Measurements from ENCODE around the gene MED1. TPM values are rescaled to one million over a fixed set of nuclear protein-coding genes. Genes with fewer than 3 reads are reported as not detected.
A peak's percentile ranks its signal among the peaks of the same experiment; 100 is the strongest.
"Not testable (repeated sequence)": the region's sequence is repeated elsewhere in the genome, so short reads cannot be mapped to it uniquely, and the experiment has no call there.

Gene MED1
- polyA plus RNA-seq, 1 of the 3 experiments (the other 2 are of a cell fraction) = 12.3 TPM

DNA sequence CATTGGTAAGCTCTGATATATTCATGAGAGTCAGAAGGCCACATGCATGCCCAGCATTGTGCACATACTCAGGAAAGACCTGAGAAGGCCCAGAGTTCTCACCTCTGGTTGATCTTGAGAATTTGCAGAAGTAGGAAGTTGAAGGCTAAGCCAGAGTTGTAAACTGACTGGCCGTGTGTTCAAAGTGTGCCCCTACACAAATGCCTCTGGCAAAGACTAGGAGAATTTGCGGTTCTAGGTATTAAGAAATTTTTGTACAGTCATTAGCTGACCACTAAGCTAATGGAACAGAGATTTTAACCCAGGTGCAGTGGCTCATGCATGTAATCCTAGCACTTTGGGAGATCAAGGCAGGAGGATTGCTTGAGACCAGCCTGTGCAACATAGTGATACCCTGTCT lies 74.6 kb downstream of the MED1 start:
- WGBS (ENCODE audit: low lambda C conversion rate) = 90% methylated on average over 2 of the region's 2 CpGs
- no peak for TF ChIP-seq RCOR1 (IDR thresholded peaks at IDR 0.05; ENCODE audit: low read length)
- no peak for TF ChIP-seq SMC3 (IDR thresholded peaks at IDR 0.05; ENCODE audit: low read depth, low read length)
- no peak for TF ChIP-seq TAF1 (IDR thresholded peaks at IDR 0.05; ENCODE audit: borderline replicate concordance, low read depth, low read length)
- TF ChIP-seq, protein P1, sequence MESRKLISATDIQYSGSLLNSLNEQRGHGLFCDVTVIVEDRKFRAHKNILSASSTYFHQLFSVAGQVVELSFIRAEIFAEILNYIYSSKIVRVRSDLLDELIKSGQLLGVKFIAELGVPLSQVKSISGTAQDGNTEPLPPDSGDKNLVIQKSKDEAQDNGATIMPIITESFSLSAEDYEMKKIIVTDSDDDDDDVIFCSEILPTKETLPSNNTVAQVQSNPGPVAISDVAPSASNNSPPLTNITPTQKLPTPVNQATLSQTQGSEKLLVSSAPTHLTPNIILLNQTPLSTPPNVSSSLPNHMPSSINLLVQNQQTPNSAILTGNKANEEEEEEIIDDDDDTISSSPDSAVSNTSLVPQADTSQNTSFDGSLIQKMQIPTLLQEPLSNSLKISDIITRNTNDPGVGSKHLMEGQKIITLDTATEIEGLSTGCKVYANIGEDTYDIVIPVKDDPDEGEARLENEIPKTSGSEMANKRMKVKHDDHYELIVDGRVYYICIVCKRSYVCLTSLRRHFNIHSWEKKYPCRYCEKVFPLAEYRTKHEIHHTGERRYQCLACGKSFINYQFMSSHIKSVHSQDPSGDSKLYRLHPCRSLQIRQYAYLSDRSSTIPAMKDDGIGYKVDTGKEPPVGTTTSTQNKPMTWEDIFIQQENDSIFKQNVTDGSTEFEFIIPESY (IDR thresholded peaks at IDR 0.05; ENCODE audit: borderline replicate concordance, low read depth) = no peak
- TF ChIP-seq POLR2AphosphoS5 (IDR thresholded peaks at IDR 0.05; ENCODE audit: low read depth, low read length) = no peak
- no peak for TF ChIP-seq TEAD4 (IDR thresholded peaks at IDR 0.05; ENCODE audit: borderline replicate concordance, insufficient read depth)
- no peak for TF ChIP-seq FOSL2 (IDR thresholded peaks at IDR 0.05; ENCODE audit: borderline replicate concordance, low read depth)
- TF ChIP-seq, protein P2, sequence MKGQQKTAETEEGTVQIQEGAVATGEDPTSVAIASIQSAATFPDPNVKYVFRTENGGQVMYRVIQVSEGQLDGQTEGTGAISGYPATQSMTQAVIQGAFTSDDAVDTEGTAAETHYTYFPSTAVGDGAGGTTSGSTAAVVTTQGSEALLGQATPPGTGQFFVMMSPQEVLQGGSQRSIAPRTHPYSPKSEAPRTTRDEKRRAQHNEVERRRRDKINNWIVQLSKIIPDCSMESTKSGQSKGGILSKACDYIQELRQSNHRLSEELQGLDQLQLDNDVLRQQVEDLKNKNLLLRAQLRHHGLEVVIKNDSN (IDR thresholded peaks at IDR 0.05; ENCODE audit: borderline replicate concordance, low read depth) = no peak
- ChIA-PET POLR2A (no interaction called here), CTCF (interaction anchor here (0.8 kb wide), 1 partner anchor 10 kb away, joined by 3 read pairs; no protein-coding TSS in a partner anchor)
- Histone ChIP-seq H3K79me2 (ENCODE audit: insufficient read depth) (peaks cover 9% of the 10 kb centered on the region; the same call in 1 of the 2 replicates), H3K36me3 (replicated peaks in 1 of 2; ENCODE audit: control insufficient read depth in 1 of 2, insufficient read depth in 2 of 2, low read length in 1 of 2) (no peaks in the 10 kb centered on the region), H3K4me2 (no peak overlapping the region), H4K20me1 (ENCODE audit: insufficient read depth) (peaks cover 6% of the 10 kb centered on the region; the same call in 1 of the 2 replicates), H3K27ac (ENCODE audit: low read depth in 2 of 2, low read length in 1 of 2) (no peak overlapping the region), H3K4me3 (ENCODE audit: low read depth in 2 of 2, low read length in 1 of 2) (no peak overlapping the region), H3K4me1 (ENCODE audit: control insufficient read depth in 1 of 2, insufficient read depth in 2 of 2, low read depth in 1 of 2, low read length in 1 of 2) (no peaks in the 10 kb centered on the region), H3K9me2 (no peaks in the 10 kb centered on the region), H3K9me3 (no peaks in the 10 kb centered on the region), H3K9ac (no peak overlapping the region), H3F3A (replicated peaks; ENCODE audit: insufficient read depth) (peaks cover 6% of the 10 kb centered on the region), H2AFZ (ENCODE audit: low read depth) (no peak overlapping the region), H3K27me3 (ENCODE audit: insufficient read depth) (no peaks in the 10 kb centered on the region)
- no peak for DNase-seq

DNA sequence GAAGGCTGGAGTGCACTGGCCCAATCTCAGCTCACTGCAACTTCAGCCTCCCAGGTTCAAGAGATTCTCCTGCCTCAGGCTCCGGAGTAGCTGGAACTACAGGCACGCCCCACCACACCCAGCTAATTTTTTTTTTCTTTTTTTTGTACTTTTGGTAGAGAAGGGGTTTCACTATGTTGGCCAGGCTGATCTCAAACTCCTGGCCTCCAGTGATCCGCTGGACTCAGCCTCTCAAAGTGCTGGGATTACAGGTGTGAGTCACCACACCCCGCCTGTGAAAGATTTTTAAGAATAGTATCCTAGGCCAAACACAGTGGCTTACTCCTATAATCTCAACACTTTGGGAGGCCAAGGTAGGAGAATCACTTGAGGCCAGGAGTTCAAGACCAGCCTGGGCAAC lies 83.3 kb downstream of the MED1 start:
- H2AFZ ChIP-seq (ENCODE audit: low read depth); H3K4me3 ChIP-seq (ENCODE audit: low read depth in 2 of 2, low read length in 1 of 2); H3K79me2 ChIP-seq (ENCODE audit: insufficient read depth); H3K4me1 ChIP-seq (ENCODE audit: control insufficient read depth in 1 of 2, insufficient read depth in 2 of 2, low read depth in 1 of 2, low read length in 1 of 2); H3K9me3 ChIP-seq; H3K27ac ChIP-seq (ENCODE audit: low read depth in 2 of 2, low read length in 1 of 2); H3K4me2 ChIP-seq; H3K27me3 ChIP-seq (ENCODE audit: insufficient read depth); DNase-seq; H3F3A ChIP-seq (replicated peaks; ENCODE audit: insufficient read depth); H4K20me1 ChIP-seq (ENCODE audit: insufficient read depth); POLR2A ChIA-PET; H3K9me2 ChIP-seq; H3K9ac ChIP-seq; H3K36me3 ChIP-seq (replicated peaks in 1 of 2; ENCODE audit: control insufficient read depth in 1 of 2, insufficient read depth in 2 of 2, low read length in 1 of 2): not testable (repeated sequence)
- CTCF ChIA-PET = interaction anchor here (0.6 kb wide), 1 partner anchor 92 kb away, joined by 4 read pairs; no protein-coding TSS in a partner anchor
- 97% methylated on average over 4 of the region's 4 CpGs for WGBS (ENCODE audit: low lambda C conversion rate)

DNA sequence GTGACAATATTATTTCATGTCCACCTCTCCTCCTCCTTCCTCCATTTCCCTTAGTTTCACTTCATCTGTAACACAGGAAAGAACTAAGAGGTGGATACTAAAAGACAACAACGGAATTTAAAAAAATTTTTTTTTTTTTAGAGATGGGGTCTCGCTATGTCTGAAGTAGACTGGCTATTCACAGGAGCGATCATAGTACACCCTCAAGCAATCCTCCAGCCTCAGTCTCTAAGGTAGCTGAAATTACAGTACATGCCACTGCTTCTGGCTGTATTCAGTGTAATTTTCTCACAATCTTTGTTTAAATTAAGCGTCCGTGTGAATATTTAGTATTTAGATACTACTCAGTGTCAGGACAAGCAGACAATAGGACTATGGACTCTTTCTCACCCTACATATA lies 85.2 kb downstream of the MED1 start:
- no peak for DNase-seq
- no peaks in the 10 kb centered on the region for H3K36me3 ChIP-seq (replicated peaks in 1 of 2; ENCODE audit: control insufficient read depth in 1 of 2, insufficient read depth in 2 of 2, low read length in 1 of 2)
- H3F3A ChIP-seq (replicated peaks; ENCODE audit: insufficient read depth) = peaks cover 10% of the 10 kb centered on the region
- H3K9ac ChIP-seq = no peak overlapping the region; the same call in 1 of the 2 replicates
- no peaks in the 10 kb centered on the region for H3K9me2 ChIP-seq
- ChIA-PET CTCF (interaction anchor here (1.4 kb wide), 1 partner anchor 10 kb away, joined by 3 read pairs; no protein-coding TSS in a partner anchor), POLR2A (no interaction called here)
- H3K27me3 ChIP-seq (ENCODE audit: insufficient read depth) = no peaks in the 10 kb centered on the region
- H3K79me2 ChIP-seq (ENCODE audit: insufficient read depth) = peaks cover 13% of the 10 kb centered on the region
- H3K9me3 ChIP-seq = no peaks in the 10 kb centered on the region
- peak overlapping the region; percentile 56 for H3K4me2 ChIP-seq
- no peaks in the 10 kb centered on the region for H3K4me1 ChIP-seq (ENCODE audit: control insufficient read depth in 1 of 2, insufficient read depth in 2 of 2, low read depth in 1 of 2, low read length in 1 of 2)
- H2AFZ ChIP-seq (ENCODE audit: low read depth) = no peak overlapping the region
- WGBS (ENCODE audit: low lambda C conversion rate) = 90% methylated on average over 5 of the region's 5 CpGs
- H4K20me1 ChIP-seq (ENCODE audit: insufficient read depth) = peaks cover 4% of the 10 kb centered on the region
- no peak overlapping the region for H3K4me3 ChIP-seq (ENCODE audit: low read depth in 2 of 2, low read length in 1 of 2)
- H3K27ac ChIP-seq (ENCODE audit: low read depth in 2 of 2, low read length in 1 of 2) = peak overlapping the region in 1 of 2 experiments; percentile 27; a peak in 1 of 4 replicates
- TF ChIP-seq GABPA (IDR thresholded peaks at IDR 0.05; ENCODE audit: low read depth) = no peak
- TF ChIP-seq, protein P3, sequence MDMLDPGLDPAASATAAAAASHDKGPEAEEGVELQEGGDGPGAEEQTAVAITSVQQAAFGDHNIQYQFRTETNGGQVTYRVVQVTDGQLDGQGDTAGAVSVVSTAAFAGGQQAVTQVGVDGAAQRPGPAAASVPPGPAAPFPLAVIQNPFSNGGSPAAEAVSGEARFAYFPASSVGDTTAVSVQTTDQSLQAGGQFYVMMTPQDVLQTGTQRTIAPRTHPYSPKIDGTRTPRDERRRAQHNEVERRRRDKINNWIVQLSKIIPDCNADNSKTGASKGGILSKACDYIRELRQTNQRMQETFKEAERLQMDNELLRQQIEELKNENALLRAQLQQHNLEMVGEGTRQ (IDR thresholded peaks at IDR 0.05; ENCODE audit: borderline replicate concordance, low read depth, low read length) = no peak
- TF ChIP-seq GATA2 (CRISPR knock-in tag; IDR thresholded peaks at IDR 0.05) = no peak
- no peak for TF ChIP-seq POLR2AphosphoS5 (IDR thresholded peaks at IDR 0.05; ENCODE audit: low read depth, low read length)
- TF ChIP-seq, protein P4, sequence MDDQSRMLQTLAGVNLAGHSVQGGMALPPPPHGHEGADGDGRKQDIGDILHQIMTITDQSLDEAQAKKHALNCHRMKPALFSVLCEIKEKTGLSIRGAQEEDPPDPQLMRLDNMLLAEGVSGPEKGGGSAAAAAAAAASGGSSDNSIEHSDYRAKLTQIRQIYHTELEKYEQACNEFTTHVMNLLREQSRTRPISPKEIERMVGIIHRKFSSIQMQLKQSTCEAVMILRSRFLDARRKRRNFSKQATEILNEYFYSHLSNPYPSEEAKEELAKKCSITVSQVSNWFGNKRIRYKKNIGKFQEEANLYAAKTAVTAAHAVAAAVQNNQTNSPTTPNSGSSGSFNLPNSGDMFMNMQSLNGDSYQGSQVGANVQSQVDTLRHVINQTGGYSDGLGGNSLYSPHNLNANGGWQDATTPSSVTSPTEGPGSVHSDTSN (IDR thresholded peaks at IDR 0.05) = no peak
- TF ChIP-seq, protein P5, sequence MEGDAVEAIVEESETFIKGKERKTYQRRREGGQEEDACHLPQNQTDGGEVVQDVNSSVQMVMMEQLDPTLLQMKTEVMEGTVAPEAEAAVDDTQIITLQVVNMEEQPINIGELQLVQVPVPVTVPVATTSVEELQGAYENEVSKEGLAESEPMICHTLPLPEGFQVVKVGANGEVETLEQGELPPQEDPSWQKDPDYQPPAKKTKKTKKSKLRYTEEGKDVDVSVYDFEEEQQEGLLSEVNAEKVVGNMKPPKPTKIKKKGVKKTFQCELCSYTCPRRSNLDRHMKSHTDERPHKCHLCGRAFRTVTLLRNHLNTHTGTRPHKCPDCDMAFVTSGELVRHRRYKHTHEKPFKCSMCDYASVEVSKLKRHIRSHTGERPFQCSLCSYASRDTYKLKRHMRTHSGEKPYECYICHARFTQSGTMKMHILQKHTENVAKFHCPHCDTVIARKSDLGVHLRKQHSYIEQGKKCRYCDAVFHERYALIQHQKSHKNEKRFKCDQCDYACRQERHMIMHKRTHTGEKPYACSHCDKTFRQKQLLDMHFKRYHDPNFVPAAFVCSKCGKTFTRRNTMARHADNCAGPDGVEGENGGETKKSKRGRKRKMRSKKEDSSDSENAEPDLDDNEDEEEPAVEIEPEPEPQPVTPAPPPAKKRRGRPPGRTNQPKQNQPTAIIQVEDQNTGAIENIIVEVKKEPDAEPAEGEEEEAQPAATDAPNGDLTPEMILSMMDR (IDR thresholded peaks at IDR 0.05) = no peak
- TF ChIP-seq, protein P6, sequence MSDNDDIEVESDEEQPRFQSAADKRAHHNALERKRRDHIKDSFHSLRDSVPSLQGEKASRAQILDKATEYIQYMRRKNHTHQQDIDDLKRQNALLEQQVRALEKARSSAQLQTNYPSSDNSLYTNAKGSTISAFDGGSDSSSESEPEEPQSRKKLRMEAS (IDR thresholded peaks at IDR 0.05; ENCODE audit: low read depth) = no peak

All from SK-N-SH (cell line).